HG02943 (cell line): ENCODE results near the gene AMN.

ENCODE experiments used
- ATAC-seq: cut with Tn5 transposase; IDR thresholded peaks from one replicate; pipeline ENCODE4 v1.9.1; 2021; ENCODE audit warnings: mild to moderate bottlenecking, low read depth, moderate library complexity; ENCODE audit not compliant: unreplicated experiment

Gene AMN

GRCh38 chr14:102898298-102898697, 24.2 kb upstream of the AMN start:
- no peak for ATAC-seq

GRCh38 chr14:102898776-102899515, 23.5 kb upstream of the AMN start:
- ATAC-seq: no peak

- ATAC-seq: no peak
Measured at GRCh38 chr14:102899516-102899900, 23.0 kb upstream of the AMN start.

GRCh38 chr14:102900631-102901571, 21.6 kb upstream of the AMN start:
- peak; percentile 54 for ATAC-seq

GRCh38 chr14:102901633-102902032, 20.8 kb upstream of the AMN start:
- peak; percentile 74 for ATAC-seq

- ATAC-seq: no peak
Measured at GRCh38 chr14:102902086-102902485, 20.4 kb upstream of the AMN start.

GRCh38 chr14:102902523-102903247, 19.8 kb upstream of the AMN start:
- ATAC-seq: no peak

GRCh38 chr14:102903248-102903888, 19.1 kb upstream of the AMN start:
- no peak for ATAC-seq

GRCh38 chr14:102903889-102904512, 18.5 kb upstream of the AMN start:
- no peak for ATAC-seq

- ATAC-seq: no peak
Measured at GRCh38 chr14:102905116-102906108, 17.1 kb upstream of the AMN start.

GRCh38 chr14:102906616-102907302, 15.7 kb upstream of the AMN start:
- no peak for ATAC-seq

GRCh38 chr14:102907303-102907844, 15.1 kb upstream of the AMN start:
- ATAC-seq: no peak

GRCh38 chr14:102907980-102908730, 14.3 kb upstream of the AMN start:
- no peak for ATAC-seq

GRCh38 chr14:102908766-102909455, 13.6 kb upstream of the AMN start:
- ATAC-seq: no peak

- ATAC-seq: no peak
Measured at GRCh38 chr14:102909462-102909861, 13.0 kb upstream of the AMN start.

GRCh38 chr14:102909911-102910310, 12.6 kb upstream of the AMN start:
- no peak for ATAC-seq

GRCh38 chr14:102910442-102910841, 12.0 kb upstream of the AMN start:
- no peak for ATAC-seq
